PFSK-1 (cell line): ENCODE data around the gene COL4A2.

Experiments
- POLR2AphosphoS5 ChIP-seq: IDR thresholded peaks from 2 replicates; pipeline ENCODE4 v1.6.1; 2012; ENCODE audit warnings: low read depth, mild to moderate bottlenecking, control low read depth, low read length, moderate library complexity
- SIN3A ChIP-seq: IDR thresholded peaks from 2 replicates; pipeline ENCODE4 v1.6.1; 2012; ENCODE audit warnings: mild to moderate bottlenecking, low read length, moderate library complexity, borderline replicate concordance; ENCODE audit not compliant: insufficient read depth
- TAF1 ChIP-seq: IDR thresholded peaks from 2 replicates; pipeline ENCODE4 v1.6.1; 2012; ENCODE audit warnings: low read length, control low read depth, borderline replicate concordance; ENCODE audit not compliant: insufficient read depth
- TF ChIP-seq, protein P1 (sequence below), 2 experiments: IDR thresholded peaks; 2 replicates each; pipeline versions ENCODE4 v1.6.1 to v1.8.0; 2011 to 2012; ENCODE audit warnings: low read depth in 2 of 2, low read length in 2 of 2, control low read depth in 1 of 2, inconsistent platforms in 1 of 2, mild to moderate bottlenecking in 1 of 2, moderate library complexity in 1 of 2; ENCODE audit not compliant: insufficient read depth in 1 of 2

DNA sequence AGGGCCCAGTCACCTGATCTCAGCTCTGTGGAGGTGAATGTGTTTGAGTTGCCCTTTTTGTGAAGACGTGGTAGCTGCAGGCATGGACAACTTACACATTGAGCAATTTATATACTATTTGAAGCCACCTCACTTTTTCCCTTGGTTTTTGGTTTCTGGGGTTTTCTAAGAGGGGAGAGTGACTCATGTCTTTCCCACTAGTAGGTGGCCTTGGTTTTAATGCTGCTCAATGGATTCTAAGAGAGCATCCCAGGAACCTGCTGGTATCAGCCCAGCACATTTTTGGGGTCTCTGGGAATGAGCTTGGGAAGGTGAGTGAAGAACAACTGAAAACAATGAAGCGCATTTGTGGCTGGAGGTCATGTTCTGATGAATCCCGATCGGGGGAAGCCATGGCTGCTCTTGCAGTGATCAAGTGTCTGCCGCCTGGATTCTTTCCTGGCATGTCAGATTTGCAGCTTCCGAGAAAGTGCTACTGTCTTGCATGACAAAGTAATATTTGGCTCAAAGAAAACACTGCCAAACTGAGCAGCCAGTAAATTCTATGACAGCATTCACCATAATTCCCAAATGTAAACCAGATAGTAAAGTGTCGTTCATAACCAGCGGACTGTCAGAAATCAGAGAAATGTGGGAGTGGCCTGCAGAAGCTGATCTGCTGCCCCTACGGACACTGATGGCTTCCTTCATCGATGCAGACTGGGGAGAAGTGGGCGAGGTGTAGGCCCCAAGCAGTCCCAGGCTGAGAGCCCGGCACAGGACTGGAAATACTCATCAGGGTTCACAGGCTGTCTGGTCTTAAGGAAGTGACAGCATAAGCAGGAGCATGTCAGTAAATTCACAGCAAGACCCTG, 98.7 kb downstream of the COL4A2 start:
- no peak for TF ChIP-seq POLR2AphosphoS5
- TF ChIP-seq SIN3A, result no peak
- TF ChIP-seq, protein P1, sequence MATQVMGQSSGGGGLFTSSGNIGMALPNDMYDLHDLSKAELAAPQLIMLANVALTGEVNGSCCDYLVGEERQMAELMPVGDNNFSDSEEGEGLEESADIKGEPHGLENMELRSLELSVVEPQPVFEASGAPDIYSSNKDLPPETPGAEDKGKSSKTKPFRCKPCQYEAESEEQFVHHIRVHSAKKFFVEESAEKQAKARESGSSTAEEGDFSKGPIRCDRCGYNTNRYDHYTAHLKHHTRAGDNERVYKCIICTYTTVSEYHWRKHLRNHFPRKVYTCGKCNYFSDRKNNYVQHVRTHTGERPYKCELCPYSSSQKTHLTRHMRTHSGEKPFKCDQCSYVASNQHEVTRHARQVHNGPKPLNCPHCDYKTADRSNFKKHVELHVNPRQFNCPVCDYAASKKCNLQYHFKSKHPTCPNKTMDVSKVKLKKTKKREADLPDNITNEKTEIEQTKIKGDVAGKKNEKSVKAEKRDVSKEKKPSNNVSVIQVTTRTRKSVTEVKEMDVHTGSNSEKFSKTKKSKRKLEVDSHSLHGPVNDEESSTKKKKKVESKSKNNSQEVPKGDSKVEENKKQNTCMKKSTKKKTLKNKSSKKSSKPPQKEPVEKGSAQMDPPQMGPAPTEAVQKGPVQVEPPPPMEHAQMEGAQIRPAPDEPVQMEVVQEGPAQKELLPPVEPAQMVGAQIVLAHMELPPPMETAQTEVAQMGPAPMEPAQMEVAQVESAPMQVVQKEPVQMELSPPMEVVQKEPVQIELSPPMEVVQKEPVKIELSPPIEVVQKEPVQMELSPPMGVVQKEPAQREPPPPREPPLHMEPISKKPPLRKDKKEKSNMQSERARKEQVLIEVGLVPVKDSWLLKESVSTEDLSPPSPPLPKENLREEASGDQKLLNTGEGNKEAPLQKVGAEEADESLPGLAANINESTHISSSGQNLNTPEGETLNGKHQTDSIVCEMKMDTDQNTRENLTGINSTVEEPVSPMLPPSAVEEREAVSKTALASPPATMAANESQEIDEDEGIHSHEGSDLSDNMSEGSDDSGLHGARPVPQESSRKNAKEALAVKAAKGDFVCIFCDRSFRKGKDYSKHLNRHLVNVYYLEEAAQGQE (IDR thresholded peaks at IDR 0.05; ENCODE audit: insufficient read depth in 1 of 2, low read depth in 2 of 2, low read length in 2 of 2), result no peak
- TF ChIP-seq TAF1, result no peak
